K562 (cell line): ENCODE results near the gene OSGEPL1. TPM values are rescaled to one million over a fixed set of nuclear protein-coding genes. Genes with fewer than 3 reads are reported as not detected.

Experiments
- BHLHE40 ChIP-seq: IDR thresholded peaks from 2 replicates; pipeline ENCODE4 v1.6.1; 2011; ENCODE audit warnings: low read length, improper control_type of control experiment
- EP400 ChIP-seq: fragments of 450-650 bp; IDR thresholded peaks from 2 replicates; pipeline ENCODE4 v1.6.1; 2017; ENCODE audit warnings: antibody characterized with exemption, mild to moderate bottlenecking, moderate library complexity
- ETS2 ChIP-seq: IDR thresholded peaks from 2 replicates; pipeline ENCODE4 v1.6.1; 2016; ENCODE audit warnings: borderline replicate concordance, missing genetic modification characterization, mild to moderate bottlenecking, moderate library complexity, missing compliant biosample characterization; ENCODE audit not compliant: poor library complexity, severe bottlenecking
- FOXJ2 ChIP-seq: fragments of 200-800 bp; sonication (Bioruptor generic); IDR thresholded peaks from 2 replicates; pipeline ENCODE4 v1.6.1; 2016; ENCODE audit warnings: missing genetic modification characterization, missing compliant biosample characterization
- FOXJ3 ChIP-seq: sonication (generic); formaldehyde crosslinking; IDR thresholded peaks from 2 replicates; pipeline ENCODE4 v1.4.0; 2020; ENCODE audit warnings: mild to moderate bottlenecking, missing genetic modification reagents
- GMEB1 ChIP-seq: fragments of 250-450 bp; sonication (Bioruptor Pico); IDR thresholded peaks from 2 replicates; pipeline ENCODE4 v1.4.0; 2020; ENCODE audit warnings: mild to moderate bottlenecking
- HCFC1 ChIP-seq: IDR thresholded peaks from 2 replicates; pipeline ENCODE4 v1.6.1; 2012; ENCODE audit warnings: low read depth, low read length, improper control_type of control experiment
- HDAC3 ChIP-seq: fragments of 450-650 bp; IDR thresholded peaks from 2 replicates; pipeline ENCODE4 v1.6.1; 2018; ENCODE audit warnings: borderline replicate concordance, mild to moderate bottlenecking, moderate library complexity; ENCODE audit not compliant: partially characterized antibody
- KDM2B ChIP-seq: fragments of 250-450 bp; sonication (Bioruptor Pico); IDR thresholded peaks from 2 replicates; pipeline ENCODE4 v1.8.0; 2021; ENCODE audit warnings: mild to moderate bottlenecking, moderate library complexity
- MAX ChIP-seq: sonication (generic); formaldehyde crosslinking; IDR thresholded peaks from 2 replicates; pipeline ENCODE4 v1.9.0; 2022; ENCODE audit warnings: mild to moderate bottlenecking, missing genetic modification reagents
- MEF2D ChIP-seq: conservative IDR thresholded peaks from 2 replicates; pipeline ENCODE4 v1.6.1; 2016; ENCODE audit warnings: low read depth, missing genetic modification characterization, missing compliant biosample characterization
- NELFE ChIP-seq: IDR thresholded peaks from 2 replicates; pipeline ENCODE4 v1.6.1; 2011; ENCODE audit warnings: mild to moderate bottlenecking; ENCODE audit not compliant: insufficient read depth, insufficient read length
- NR0B1 ChIP-seq: fragments of 450-650 bp; IDR thresholded peaks from one replicate; pipeline ENCODE4 v1.6.1; 2018; ENCODE audit warnings: mild to moderate bottlenecking, moderate library complexity; ENCODE audit not compliant: partially characterized antibody
- PHF20 ChIP-seq: fragments of 450-650 bp; IDR thresholded peaks from 2 replicates; pipeline ENCODE4 v1.6.1; 2018; ENCODE audit not compliant: partially characterized antibody
- PHF8 ChIP-seq: fragments of 200-600 bp; sonication (generic); IDR thresholded peaks from 2 replicates; pipeline ENCODE4 v1.6.1; 2012; ENCODE audit warnings: mixed run types, mild to moderate bottlenecking, inconsistent platforms, low read length, moderate library complexity, borderline replicate concordance
- POLR2H ChIP-seq: IDR thresholded peaks from 2 replicates; pipeline ENCODE4 v1.6.1; 2016; ENCODE audit warnings: missing genetic modification characterization, low read depth, mild to moderate bottlenecking, control low read depth, missing compliant biosample characterization, moderate library complexity
- SAP30 ChIP-seq: fragments of 200-600 bp; sonication (generic); IDR thresholded peaks from 2 replicates; pipeline ENCODE4 v1.6.1; 2012; ENCODE audit warnings: borderline replicate concordance, low read depth, mild to moderate bottlenecking, moderate library complexity, low read length, control low read depth, inconsistent platforms; ENCODE audit not compliant: insufficient read depth, poor library complexity, severe bottlenecking
- SMARCA5 ChIP-seq: fragments of 450-650 bp; IDR thresholded peaks from 2 replicates; pipeline ENCODE4 v1.6.1; 2016
- SRF ChIP-seq, 2 experiments: fragments of 250-450, 450-650 bp in 1 of 2; sonication (Bioruptor Pico) in 1 of 2; sonication (generic) in 1 of 2; formaldehyde crosslinking; IDR thresholded peaks; 2 replicates each; pipeline versions ENCODE4 v1.5.0 to v1.5.1; 2020 to 2022; ENCODE audit warnings: mild to moderate bottlenecking in 1 of 2, missing genetic modification reagents in 1 of 2
- SRSF1 ChIP-seq: fragments of 200-400 bp; formaldehyde crosslinking; IDR thresholded peaks from 2 replicates; pipeline ENCODE4 v1.6.1; 2017; ENCODE audit warnings: mild to moderate bottlenecking, low read depth, low read length, moderate library complexity
- YY1 ChIP-seq, 3 experiments: IDR thresholded peaks; 2 replicates each; pipeline ENCODE4 v1.6.1; 2011; ENCODE audit warnings: low read length in 2 of 3, mild to moderate bottlenecking in 2 of 3, moderate library complexity in 2 of 3, borderline replicate concordance in 1 of 3, control low read depth in 1 of 3, low read depth in 1 of 3; ENCODE audit not compliant: insufficient read depth in 3 of 3, insufficient replicate concordance in 2 of 3, control insufficient read depth in 1 of 3, insufficient read length in 1 of 3; ENCODE audit errors: extremely low read depth in 1 of 3
- ZEB2 ChIP-seq: fragments of 450-650 bp; IDR thresholded peaks from 2 replicates; pipeline ENCODE4 v1.6.1; 2016
- ZNF282 ChIP-seq: sonication (generic); formaldehyde crosslinking; IDR thresholded peaks from 2 replicates; pipeline ENCODE4 v1.8.1; 2023; ENCODE audit warnings: missing genetic modification reagents
- ZNF551 ChIP-seq: fragments of 250-450 bp; sonication (Bioruptor Pico); IDR thresholded peaks from 2 replicates; pipeline ENCODE4 v1.5.0; 2021; ENCODE audit warnings: mild to moderate bottlenecking, moderate library complexity
- polyA plus RNA-seq, 8 experiments: library from polyadenylated mRNA; depleted of rRNA in 4 of 8; stranded (reverse) in 5 of 8; unstranded in 3 of 8; fragments of >200 nt; fragmentation: Nextera tagmentation in 2 of 8; fragmentation: Illumina TruSeq in 1 of 8; extraction: Ambion mirVana in 2 of 8; extraction: Trizol in 1 of 8; gene quantifications; 2 replicates each; pipeline versions ENCODE4 v1.2.1 to v1.2.3, GENCODE V29; 2011 to 2014; ENCODE audit warnings: inconsistent platforms in 1 of 8, missing spikeins in 1 of 8
- total RNA-seq, 7 experiments: library from RNA; depleted of rRNA in 6 of 7; stranded (reverse); fragments of >200 nt in 6 of 7; fragmentation: Illumina TruSeq in 2 of 7; extraction: Trizol in 2 of 7; gene quantifications; 2 replicates each; pipeline versions ENCODE4 v1.2.1 to v1.2.3, GENCODE V29; 2011 to 2021; ENCODE audit warnings: low replicate concordance in 1 of 7

Gene OSGEPL1
- total and polyA plus RNA-seq, 9 of the 15 experiments (the other 6 are each of a cell fraction or from before 2014, with no cell fraction given) = 2.5 to 10.8 (median 6.5) TPM

GRCh38 chr2:189783927-189784867, 21.6 kb upstream of the OSGEPL1 start, which contains the start of the genes ORMDL1 and PMS1 (continued):
- TF ChIP-seq FOXJ3 (CRISPR knock-in tag) (no peak), HCFC1 (peak; percentile 14; the same call in 1 of the 2 replicates), PHF8 (peak; percentile 98), ZNF282 (no peak), POLR2H (tag) (peak; percentile 45; the same call in 1 of the 2 replicates), PHF20 (peak; percentile 68), ZNF551 (CRISPR knock-in tag) (no peak), NR0B1 (no peak), SMARCA5 (no peak), SRF (CRISPR knock-in tag; IDR thresholded peaks at IDR 0.05) (no peak; a peak in 1 of 4 replicates), FOXJ2 (tag) (no peak), EP400 (peak; percentile 91), ETS2 (no peak), GMEB1 (CRISPR knock-in tag) (peak; percentile 86), MEF2D (tag) (no peak), MAX (CRISPR knock-in tag) (peak; percentile 81), ZEB2 (no peak), BHLHE40 (peak; percentile 24), KDM2B (CRISPR knock-in tag) (no peak), HDAC3 (peak; percentile 100), SRSF1 (0 out of 2 replicates have a peak, but pooled peaks have one; percentile 71), YY1 (IDR thresholded peaks at IDR 0.05; ENCODE audit: borderline replicate concordance in 1 of 3, control insufficient read depth in 1 of 3, extremely low read depth in 1 of 3, insufficient read depth in 3 of 3, insufficient read length in 1 of 3, insufficient replicate concordance in 2 of 3, low read depth in 1 of 3, low read length in 2 of 3) (peak in 2 of 3 experiments; percentile 7 to 27), NELFE (no peak), SAP30 (no peak)
